HUES6 (cell line): ENCODE results near the gene POP4.

Experiments used
- H3K27ac ChIP-seq: 2 replicates; pipeline ENCODE4 v1.7.0; 2013; ENCODE audit warnings: low read depth, mild to moderate bottlenecking, low read length, inconsistent platforms
- H3K27me3 ChIP-seq: 2 replicates; pipeline ENCODE4 v1.6.1; 2013; ENCODE audit warnings: low read length; ENCODE audit not compliant: control insufficient read depth, insufficient read depth
- H3K36me3 ChIP-seq: 2 replicates; pipeline ENCODE4 v1.6.1; 2013; ENCODE audit warnings: low read length; ENCODE audit not compliant: control insufficient read depth, insufficient read depth
- H3K4me1 ChIP-seq: 2 replicates; pipeline ENCODE4 v1.6.1; 2013; ENCODE audit warnings: low read length; ENCODE audit not compliant: control insufficient read depth, insufficient read depth
- H3K4me3 ChIP-seq: 2 replicates; pipeline ENCODE4 v1.5.1; 2013; ENCODE audit warnings: low read depth, low read length
- H3K9ac ChIP-seq: one replicate; pipeline ENCODE4 v1.6.1; 2013; ENCODE audit warnings: mild to moderate bottlenecking, low read length
- H3K9me3 ChIP-seq: 2 replicates; pipeline ENCODE4 v1.6.1; 2013; ENCODE audit warnings: low read depth, low read length; ENCODE audit not compliant: control insufficient read depth, insufficient read depth

Gene POP4

DNA sequence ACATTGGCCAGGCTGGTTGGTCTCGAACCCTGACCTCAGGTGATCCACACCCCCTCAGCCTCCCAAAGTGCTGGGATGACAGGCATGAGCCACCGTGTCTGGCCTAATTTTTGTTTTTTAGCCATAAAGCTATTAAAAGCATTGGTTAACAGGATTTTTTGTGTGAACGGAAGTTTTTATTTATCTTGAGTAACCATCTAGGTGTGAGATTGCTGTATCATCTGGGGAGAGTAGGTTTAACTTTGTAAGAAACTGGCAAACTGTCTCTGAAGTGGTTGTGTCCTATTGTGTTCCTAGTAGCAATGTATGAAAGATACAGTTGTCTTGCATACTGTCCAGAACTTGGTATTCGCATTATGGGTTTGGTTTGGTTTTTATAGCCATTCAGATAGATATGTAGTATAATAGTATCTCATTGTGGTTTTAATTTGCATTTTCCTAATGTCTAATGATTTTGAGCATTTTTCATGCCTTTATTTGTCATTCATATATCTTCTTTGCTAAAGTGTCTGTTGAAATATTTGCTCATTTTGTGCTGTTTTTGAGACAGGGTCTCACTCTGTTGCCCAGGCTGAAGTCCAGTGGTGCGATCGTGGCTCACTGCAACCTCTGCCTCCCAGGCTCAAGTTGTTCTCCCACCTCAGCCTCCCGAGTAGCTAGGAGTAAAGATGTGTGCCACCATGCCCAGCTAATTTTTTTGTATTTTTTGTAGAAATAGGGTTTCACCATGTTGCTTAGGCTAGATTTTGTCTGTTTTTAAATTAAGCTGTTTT, 45.7 kb downstream of the POP4 start:
- H3K9ac ChIP-seq, result no peak overlapping the region
- H3K4me1 ChIP-seq, result no peaks in the 10 kb centered on the region
- H3K36me3 ChIP-seq, result no peaks in the 10 kb centered on the region

DNA sequence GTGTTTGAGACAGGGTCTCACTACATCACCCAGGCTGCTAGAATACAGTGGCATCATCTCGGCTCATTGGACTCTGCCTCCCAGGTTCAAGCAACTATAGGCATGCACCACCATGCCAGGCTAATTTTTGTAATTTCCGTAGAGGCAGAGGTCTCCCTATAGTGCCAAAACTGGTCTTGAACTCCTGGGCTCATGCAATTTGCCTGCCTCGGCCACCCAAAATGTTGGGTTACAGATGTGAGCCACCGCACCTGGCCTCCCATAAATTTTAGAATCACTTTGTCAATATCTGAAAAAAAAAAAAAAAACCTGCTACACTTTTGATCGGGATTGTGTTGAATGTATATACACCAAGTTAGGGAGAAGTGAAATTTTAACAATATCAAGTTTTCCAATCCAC, 47.3 kb downstream of the POP4 start:
- H3K4me1 ChIP-seq, result no peaks in the 10 kb centered on the region
- 0 out of 2 replicates have a peak, but pooled peaks cover 7% of the 10 kb centered on the region for H3K9me3 ChIP-seq
- H3K4me3 ChIP-seq, result no peak overlapping the region
- no peak overlapping the region for H3K27ac ChIP-seq
- no peaks in the 10 kb centered on the region for H3K36me3 ChIP-seq
- no peaks in the 10 kb centered on the region for H3K27me3 ChIP-seq
- H3K9ac ChIP-seq, result no peak overlapping the region

More for the DNA sequence above, 45.7 kb downstream of the POP4 start:
- H3K9me3 ChIP-seq, result 0 out of 2 replicates have a peak, but pooled peaks cover 7% of the 10 kb centered on the region
- no peak overlapping the region for H3K4me3 ChIP-seq
- no peak overlapping the region for H3K27ac ChIP-seq
- no peaks in the 10 kb centered on the region for H3K27me3 ChIP-seq

- Histone ChIP-seq H3K4me1 (no peaks in the 10 kb centered on the region), H3K9me3 (0 out of 2 replicates have a peak, but pooled peaks cover 7% of the 10 kb centered on the region), H3K27me3 (no peaks in the 10 kb centered on the region), H3K9ac (no peak overlapping the region), H3K4me3 (no peak overlapping the region), H3K36me3 (no peaks in the 10 kb centered on the region), H3K27ac (no peak overlapping the region)
Measured at GRCh38 chr19:29655648-29656335, 49.7 kb downstream of the POP4 start.

DNA sequence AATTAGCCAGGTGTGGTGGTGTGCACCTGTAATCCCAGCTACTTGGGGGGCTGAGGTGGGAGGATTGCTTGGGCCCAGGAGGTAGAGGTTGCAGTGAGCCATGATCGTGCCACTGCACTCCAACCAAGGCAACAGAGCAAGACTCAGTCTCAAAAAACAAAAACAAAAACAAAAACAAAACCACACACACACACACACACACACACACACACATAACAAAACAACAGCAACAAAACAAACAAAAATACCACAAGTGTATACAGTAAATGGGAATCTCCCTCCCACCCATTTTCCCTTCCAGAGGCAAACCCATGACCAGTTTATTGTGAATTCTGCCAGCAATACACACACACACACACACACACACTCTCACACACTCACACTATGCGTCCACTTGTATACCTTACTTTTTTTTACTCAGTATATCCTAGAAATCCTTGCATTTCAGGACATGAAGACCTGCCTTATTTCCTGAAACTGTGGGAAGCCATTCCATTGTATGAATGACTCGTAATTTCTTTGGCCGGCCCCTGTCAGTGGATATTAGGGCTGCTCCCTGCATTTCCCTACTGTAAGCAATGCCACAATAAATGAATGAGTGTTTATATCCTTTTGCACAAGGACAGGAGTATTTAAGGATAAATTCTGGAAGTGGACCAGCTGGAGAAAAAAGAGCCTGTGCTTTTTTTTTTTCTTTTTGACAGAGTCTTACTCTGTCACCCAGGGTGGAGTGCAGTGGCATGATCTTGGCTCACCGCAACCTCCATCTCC, 52.3 kb downstream of the POP4 start:
- H3K36me3 ChIP-seq, result no peaks in the 10 kb centered on the region
- peaks cover 5% of the 10 kb centered on the region; the same call in 1 of the 2 replicates for H3K4me1 ChIP-seq
- no peak overlapping the region for H3K4me3 ChIP-seq
- no peaks in the 10 kb centered on the region for H3K27me3 ChIP-seq
- H3K27ac ChIP-seq, result no peak overlapping the region
- no peak overlapping the region for H3K9ac ChIP-seq
- 0 out of 2 replicates have a peak, but pooled peaks cover 3% of the 10 kb centered on the region for H3K9me3 ChIP-seq

DNA sequence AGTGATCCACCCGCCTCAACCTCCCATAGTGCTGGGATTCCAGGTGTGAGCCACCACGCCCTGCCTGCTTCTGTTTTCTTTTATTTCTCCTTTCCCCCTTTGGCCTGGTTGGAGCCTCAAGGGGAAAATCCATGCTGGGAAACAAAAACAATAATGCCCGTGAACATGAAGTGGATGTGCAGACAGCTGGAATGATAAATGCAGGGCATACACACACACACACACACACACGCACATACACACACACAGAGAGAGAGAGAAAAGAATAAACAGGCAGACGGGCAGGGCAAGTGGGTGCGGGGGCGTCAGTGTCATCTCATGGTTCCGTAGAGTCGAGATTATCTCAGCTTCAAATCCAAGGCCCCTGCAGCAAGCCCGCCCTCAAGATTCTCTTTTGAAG, 54.8 kb downstream of the POP4 start:
- Histone ChIP-seq H3K36me3 (no peaks in the 10 kb centered on the region), H3K27me3 (0 out of 2 replicates have a peak, but pooled peaks cover 4% of the 10 kb centered on the region), H3K4me3 (no peak overlapping the region), H3K9me3 (no peaks in the 10 kb centered on the region), H3K4me1 (peaks cover 14% of the 10 kb centered on the region; the same call in 1 of the 2 replicates), H3K9ac (no peak overlapping the region), H3K27ac (no peak overlapping the region)

GRCh38 chr19:29662278-29662603, 56.2 kb downstream of the POP4 start:
- Histone ChIP-seq H3K27ac (no peak overlapping the region), H3K9ac (no peak overlapping the region), H3K27me3 (0 out of 2 replicates have a peak, but pooled peaks cover 4% of the 10 kb centered on the region), H3K36me3 (no peaks in the 10 kb centered on the region), H3K9me3 (no peaks in the 10 kb centered on the region), H3K4me1 (peaks cover 26% of the 10 kb centered on the region), H3K4me3 (no peak overlapping the region)

GRCh38 chr19:29662604-29663404, 56.7 kb downstream of the POP4 start:
- H3K4me3 ChIP-seq, result no peak overlapping the region
- H3K9ac ChIP-seq, result no peak overlapping the region
- no peaks in the 10 kb centered on the region for H3K36me3 ChIP-seq
- peaks cover 29% of the 10 kb centered on the region for H3K4me1 ChIP-seq
- 0 out of 2 replicates have a peak, but pooled peaks cover 4% of the 10 kb centered on the region for H3K27me3 ChIP-seq
- no peaks in the 10 kb centered on the region for H3K9me3 ChIP-seq
- H3K27ac ChIP-seq, result no peak overlapping the region

DNA sequence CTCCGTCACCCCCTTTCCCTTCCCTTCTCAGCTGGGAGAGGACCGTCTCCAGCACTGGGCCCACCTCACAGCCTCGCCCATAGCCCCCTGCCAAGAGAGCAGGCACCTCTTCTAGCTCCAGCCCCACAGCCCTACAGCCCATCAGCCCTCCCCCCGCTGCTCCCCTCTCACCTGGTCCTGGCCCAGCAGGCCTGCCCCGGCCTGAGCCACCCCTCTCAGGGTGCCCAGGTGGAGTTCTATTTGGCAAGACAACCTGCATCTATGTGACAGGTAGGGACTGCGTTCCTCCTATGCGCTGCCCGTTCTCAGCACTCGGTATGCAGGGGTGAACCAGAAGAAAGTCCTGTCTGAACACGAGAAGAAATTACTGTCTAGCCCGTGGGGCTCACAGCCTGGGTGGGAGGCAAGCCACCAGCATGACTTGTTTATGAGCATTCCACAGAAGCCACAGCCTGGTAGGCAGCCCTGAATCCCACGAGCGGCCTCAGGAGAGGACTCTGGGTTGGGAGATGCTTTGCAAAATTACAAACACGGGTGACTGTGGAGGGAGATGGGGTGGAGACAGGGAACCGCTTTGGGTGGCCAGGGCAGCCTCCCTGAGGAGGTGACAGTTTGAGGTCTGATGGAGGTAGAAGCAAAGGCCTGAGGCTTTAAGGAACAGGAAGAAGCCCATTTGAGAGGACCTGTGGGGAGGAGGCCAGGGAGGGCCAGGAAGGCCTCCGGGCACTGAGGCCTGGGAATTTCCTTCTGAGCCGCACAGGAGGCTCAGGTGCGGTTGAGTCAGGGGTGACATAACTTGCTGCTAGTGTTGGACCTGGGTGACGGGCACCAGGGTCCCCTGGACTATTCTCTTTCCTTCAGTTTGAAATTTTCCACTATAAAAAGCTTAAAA, 58.0 kb downstream of the POP4 start:
- H3K9me3 ChIP-seq, result no peaks in the 10 kb centered on the region
- no peak overlapping the region for H3K4me3 ChIP-seq
- H3K27me3 ChIP-seq, result 0 out of 2 replicates have a peak, but pooled peaks cover 4% of the 10 kb centered on the region
- H3K27ac ChIP-seq, result no peak overlapping the region
- no peaks in the 10 kb centered on the region for H3K36me3 ChIP-seq
- H3K4me1 ChIP-seq, result peaks cover 38% of the 10 kb centered on the region
- no peak overlapping the region for H3K9ac ChIP-seq

GRCh38 chr19:29664753-29665214, 58.7 kb downstream of the POP4 start:
- Histone ChIP-seq H3K4me1 (peaks cover 38% of the 10 kb centered on the region), H3K9me3 (no peaks in the 10 kb centered on the region), H3K36me3 (no peaks in the 10 kb centered on the region), H3K4me3 (peak overlapping the region; percentile 82), H3K27me3 (0 out of 2 replicates have a peak, but pooled peaks cover 4% of the 10 kb centered on the region), H3K9ac (no peak overlapping the region), H3K27ac (no peak overlapping the region)
